BLaER1 treated with 17β-estradiol and CSF1 and Interleukin-3, amounts not matched to agents 10 nM and 100 nM (cell line): ENCODE measurements around the gene NXPH1.

Source experiments
- H3K27ac ChIP-seq, 11 experiments: shearing (Covaris generic); formaldehyde crosslinking; 2 replicates each; pipeline ENCODE4 v1.8.1; 2022
- H3K27me3 ChIP-seq, 11 experiments: shearing (Covaris generic); formaldehyde crosslinking; 2 replicates each; pipeline ENCODE4 v1.8.1; 2022
- H3K36me3 ChIP-seq, 11 experiments: shearing (Covaris generic); formaldehyde crosslinking; 2 replicates each; pipeline ENCODE4 v1.8.1; 2022
- H3K4me1 ChIP-seq, 10 experiments: shearing (Covaris generic); formaldehyde crosslinking; 2 replicates each; pipeline ENCODE4 v1.8.1; 2022
- H3K4me2 ChIP-seq, 11 experiments: shearing (Covaris generic); formaldehyde crosslinking; 2 replicates each; pipeline ENCODE4 v1.8.1; 2022
- H3K4me3 ChIP-seq, 10 experiments: shearing (Covaris generic); formaldehyde crosslinking; 2 replicates each; pipeline ENCODE4 v1.8.1; 2022
- H3K9ac ChIP-seq, 11 experiments: shearing (Covaris generic); formaldehyde crosslinking; 2 replicates each; pipeline ENCODE4 v1.8.1; 2022
- H3K9me3 ChIP-seq, 11 experiments: shearing (Covaris generic); formaldehyde crosslinking; replicated peaks in 1 of 11; 2 replicates each; pipeline ENCODE4 v1.8.1; 2022
- H4K20me1 ChIP-seq, 11 experiments: shearing (Covaris generic); formaldehyde crosslinking; 2 replicates each; pipeline ENCODE4 v1.8.1; 2022
- Cebpa-rat ChIP-seq, 11 experiments: shearing (Covaris generic); IDR thresholded peaks; 2 replicates each; pipeline ENCODE4 v1.8.1; 2022

NXPH1 gene

GRCh38 chr7:8514781-8515519 is 81.5 kb downstream of the NXPH1 start:
- no peak for TF ChIP-seq Cebpa-rat (IDR thresholded peaks at IDR 0.05)

GRCh38 chr7:8515640-8516185 is 82.3 kb downstream of the NXPH1 start:
- Histone ChIP-seq H3K9me3 (no peaks in the 10 kb centered on the region), H3K4me1 (no peaks in the 10 kb centered on the region), H3K27ac (no peak overlapping the region), H3K9ac (no peak overlapping the region), H3K4me3 (no peak overlapping the region), H3K4me2 (no peak overlapping the region), H3K36me3 (no peaks in the 10 kb centered on the region), H4K20me1 (no peaks in the 10 kb centered on the region), H3K27me3 (no peaks in the 10 kb centered on the region)
- no peak for TF ChIP-seq Cebpa-rat (IDR thresholded peaks at IDR 0.05)

More at GRCh38 chr7:8514781-8515519, 81.5 kb downstream of the NXPH1 start:
- Histone ChIP-seq H3K4me3 (no peak overlapping the region), H3K9me3 (no peaks in the 10 kb centered on the region), H4K20me1 (no peaks in the 10 kb centered on the region), H3K9ac (no peak overlapping the region), H3K4me1 (no peaks in the 10 kb centered on the region), H3K36me3 (no peaks in the 10 kb centered on the region), H3K4me2 (no peak overlapping the region), H3K27ac (no peak overlapping the region), H3K27me3 (no peaks in the 10 kb centered on the region)

GRCh38 chr7:8516976-8517375 is 83.6 kb downstream of the NXPH1 start:
- Histone ChIP-seq H3K36me3 (no peaks in the 10 kb centered on the region), H3K9me3 (no peaks in the 10 kb centered on the region), H3K4me3 (no peak overlapping the region), H3K4me1 (no peaks in the 10 kb centered on the region), H4K20me1 (no peaks in the 10 kb centered on the region), H3K27ac (no peak overlapping the region), H3K9ac (no peak overlapping the region), H3K27me3 (no peaks in the 10 kb centered on the region), H3K4me2 (no peak overlapping the region)
- no peak for TF ChIP-seq Cebpa-rat (IDR thresholded peaks at IDR 0.05)

- no peak overlapping the region for H3K27ac ChIP-seq
- no peak for TF ChIP-seq Cebpa-rat (IDR thresholded peaks at IDR 0.05)
- H3K4me2 ChIP-seq: no peak overlapping the region
- H3K4me3 ChIP-seq: no peak overlapping the region
- H3K36me3 ChIP-seq: no peaks in the 10 kb centered on the region
- H3K27me3 ChIP-seq: no peaks in the 10 kb centered on the region
- H3K9me3 ChIP-seq: peaks cover 19 to 37% (median 24%) of the 10 kb centered on the region in 11 experiments
- H4K20me1 ChIP-seq: no peaks in the 10 kb centered on the region
- H3K4me1 ChIP-seq: no peaks in the 10 kb centered on the region
- no peak overlapping the region for H3K9ac ChIP-seq
These were observed 94.9 kb downstream of the NXPH1 start for GRCh38 chr7:8528311-8528710.

GRCh38 chr7:8531991-8532515 is 98.6 kb downstream of the NXPH1 start:
- no peak overlapping the region for H3K4me2 ChIP-seq
- no peaks in the 10 kb centered on the region for H3K27me3 ChIP-seq
- no peak overlapping the region for H3K27ac ChIP-seq
- no peaks in the 10 kb centered on the region for H3K36me3 ChIP-seq
- no peaks in the 10 kb centered on the region for H3K4me1 ChIP-seq
- no peaks in the 10 kb centered on the region for H4K20me1 ChIP-seq
- TF ChIP-seq Cebpa-rat (IDR thresholded peaks at IDR 0.05): no peak
- 0 out of 22 replicates have a peak, but pooled peaks cover 0 to 2% (median 0%) of the 10 kb centered on the region in 11 experiments for H3K9me3 ChIP-seq
- H3K9ac ChIP-seq: no peak overlapping the region
- no peak overlapping the region for H3K4me3 ChIP-seq

- no peaks in the 10 kb centered on the region for H3K36me3 ChIP-seq
- no peaks in the 10 kb centered on the region for H3K9me3 ChIP-seq
- H3K27ac ChIP-seq: no peak overlapping the region
- TF ChIP-seq Cebpa-rat (IDR thresholded peaks at IDR 0.05): no peak
- H3K9ac ChIP-seq: no peak overlapping the region
- H3K4me1 ChIP-seq: no peaks in the 10 kb centered on the region
- H4K20me1 ChIP-seq: no peaks in the 10 kb centered on the region
- H3K4me2 ChIP-seq: no peak overlapping the region
- no peaks in the 10 kb centered on the region for H3K27me3 ChIP-seq
- no peak overlapping the region for H3K4me3 ChIP-seq
These were observed 103.0 kb downstream of the NXPH1 start for GRCh38 chr7:8536431-8536830.

- H3K4me3 ChIP-seq: no peak overlapping the region
- no peak overlapping the region for H3K27ac ChIP-seq
- H3K4me2 ChIP-seq: no peak overlapping the region
- TF ChIP-seq Cebpa-rat (IDR thresholded peaks at IDR 0.05): no peak
- H3K9me3 ChIP-seq: no peaks in the 10 kb centered on the region
- H3K9ac ChIP-seq: no peak overlapping the region
- H3K36me3 ChIP-seq: no peaks in the 10 kb centered on the region
- H4K20me1 ChIP-seq: no peaks in the 10 kb centered on the region
- H3K27me3 ChIP-seq: no peaks in the 10 kb centered on the region
- peaks cover 0 to 11% (median 0%) of the 10 kb centered on the region in 10 experiments; a peak in 3 of 20 replicates for H3K4me1 ChIP-seq
These were observed 115.6 kb downstream of the NXPH1 start for GRCh38 chr7:8549046-8549445.

GRCh38 chr7:8560501-8560900 is 127.1 kb downstream of the NXPH1 start:
- Histone ChIP-seq H3K9me3 (no peaks in the 10 kb centered on the region), H3K36me3 (no peaks in the 10 kb centered on the region), H3K4me3 (no peak overlapping the region), H4K20me1 (no peaks in the 10 kb centered on the region), H3K9ac (no peak overlapping the region), H3K27ac (no peak overlapping the region), H3K4me1 (no peaks in the 10 kb centered on the region), H3K27me3 (no peaks in the 10 kb centered on the region), H3K4me2 (no peak overlapping the region)
- no peak for TF ChIP-seq Cebpa-rat (IDR thresholded peaks at IDR 0.05)

- Histone ChIP-seq H3K27ac (no peak overlapping the region), H4K20me1 (no peaks in the 10 kb centered on the region), H3K9ac (no peak overlapping the region), H3K9me3 (no peaks in the 10 kb centered on the region), H3K4me2 (no peak overlapping the region), H3K36me3 (no peaks in the 10 kb centered on the region), H3K27me3 (no peaks in the 10 kb centered on the region), H3K4me1 (no peaks in the 10 kb centered on the region), H3K4me3 (no peak overlapping the region)
- no peak for TF ChIP-seq Cebpa-rat (IDR thresholded peaks at IDR 0.05)
These were observed 128.0 kb downstream of the NXPH1 start for GRCh38 chr7:8561449-8561848.

GRCh38 chr7:8564281-8564680 is 130.9 kb downstream of the NXPH1 start:
- Histone ChIP-seq H3K4me1 (no peaks in the 10 kb centered on the region), H3K9me3 (no peaks in the 10 kb centered on the region), H3K9ac (no peak overlapping the region), H3K4me2 (no peak overlapping the region), H3K36me3 (no peaks in the 10 kb centered on the region), H3K27me3 (no peaks in the 10 kb centered on the region), H3K4me3 (no peak overlapping the region), H4K20me1 (no peaks in the 10 kb centered on the region), H3K27ac (no peak overlapping the region)
- TF ChIP-seq Cebpa-rat (IDR thresholded peaks at IDR 0.05): no peak
